Endometrial microvascular endothelial cells (primary cell): ENCODE data around the gene PCGF1. TPM values are rescaled to one million over a fixed set of nuclear protein-coding genes. Genes with fewer than 3 reads are reported as not detected.

Experiments
- in situ Hi-C: cut with HindIII; loops from 2 replicates; pipeline ENCODE4 v1.10.0; 2017; ENCODE audit warnings: low sequenced_read_pairs, low pct_unique_long_range_greater_than_20kb; ENCODE audit errors: inconsistent ontology term
- total RNA-seq: library from RNA; depleted of rRNA; stranded (reverse); fragments of >200 nt; gene quantifications from one replicate; pipeline ENCODE4 v1.2.3, GENCODE V29; 2015; ENCODE audit errors: inconsistent ontology term

PCGF1 gene
- total RNA-seq, 1 donor from 2014 or later = 17.2 TPM

GRCh38 chr2:74540291-74540690 lies 32.8 kb upstream of the PCGF1 start:
- in situ Hi-C loops = no loop called here

- in situ Hi-C loops = no loop called here
Measured at GRCh38 chr2:74538881-74539339, 31.4 kb upstream of the PCGF1 start.

- in situ Hi-C loops = no loop called here
Measured at GRCh38 chr2:74537140-74537539, 29.6 kb upstream of the PCGF1 start.

- in situ Hi-C loops = no loop called here
Measured at GRCh38 chr2:74536166-74536950, 28.9 kb upstream of the PCGF1 start.

GRCh38 chr2:74535440-74535965 lies 28.0 kb upstream of the PCGF1 start:
- in situ Hi-C loops = no loop called here

- in situ Hi-C loops = no loop called here
Measured at GRCh38 chr2:74534411-74534810, 26.9 kb upstream of the PCGF1 start.

GRCh38 chr2:74533464-74533863 lies 26.0 kb upstream of the PCGF1 start:
- in situ Hi-C loops = no loop called here

GRCh38 chr2:74532222-74532621 lies 24.7 kb upstream of the PCGF1 start:
- in situ Hi-C loops = no loop called here

- in situ Hi-C loops = no loop called here
Measured at GRCh38 chr2:74531666-74532065, 24.2 kb upstream of the PCGF1 start.

GRCh38 chr2:74530239-74531187 lies 23.0 kb upstream of the PCGF1 start:
- in situ Hi-C loops = no loop called here

- in situ Hi-C loops = no loop called here
Measured at GRCh38 chr2:74529357-74530238, 22.1 kb upstream of the PCGF1 start, which contains the start of the genes AUP1 and HTRA2. Gene AUP1, minus strand, starts transcription at chr2:74529706. Its CDS starts 77 bp downstream, at chr2:74529629. Gene HTRA2, plus strand, starts transcription at chr2:74529933. Its CDS starts 74 bp downstream, at chr2:74530007.

GRCh38 chr2:74528600-74529356 lies 21.3 kb upstream of the PCGF1 start:
- in situ Hi-C loops = no loop called here

GRCh38 chr2:74527741-74528140 lies 20.2 kb upstream of the PCGF1 start:
- in situ Hi-C loops = no loop called here

- in situ Hi-C loops = no loop called here
Measured at GRCh38 chr2:74526649-74527230, 19.2 kb upstream of the PCGF1 start.

GRCh38 chr2:74525717-74526648 lies 18.5 kb upstream of the PCGF1 start, which contains the start of gene DQX1:
Gene DQX1, minus strand, starts transcription at chr2:74526231. Its CDS starts 502 bp downstream, at chr2:74525729.
- in situ Hi-C loops = no loop called here

GRCh38 chr2:74524955-74525716 lies 17.6 kb upstream of the PCGF1 start:
- in situ Hi-C loops = no loop called here
